Mammary epithelial cell (primary cell): ENCODE measurements around the gene PC.

Source experiments
- CTCF ChIP-seq, 2 donors: IDR thresholded peaks in 1 of 2; conservative IDR thresholded peaks in 1 of 2; 2 replicates each; pipeline ENCODE4 v1.5.1; 2011 to 2012; ENCODE audit warnings: inconsistent platforms in 2 of 2, low read length in 2 of 2, mild to moderate bottlenecking in 2 of 2, control low read depth in 1 of 2, low read depth in 1 of 2; ENCODE audit not compliant: insufficient read depth in 1 of 2; ENCODE audit errors: extremely low read depth in 1 of 2
- EZH2 ChIP-seq: IDR thresholded peaks from 2 replicates; pipeline ENCODE4 v1.6.1; 2012; ENCODE audit warnings: low read length, inconsistent platforms, borderline replicate concordance

- TF ChIP-seq CTCF (conservative IDR thresholded peaks at IDR 0.05 in 1 of 2, IDR thresholded peaks at IDR 0.05 in 1 of 2; ENCODE audit: extremely low read depth in 1 of 2, insufficient read depth in 1 of 2, low read depth in 1 of 2, low read length in 2 of 2) (no peak), EZH2 (no peak)
Observed at GRCh38 chr11:66936311-66936711, 21.9 kb downstream of the PC start.
